GM12801 (cell line): ENCODE measurements around the gene MAML3.

ENCODE experiments used
- CTCF ChIP-seq: IDR thresholded peaks from one replicate; pipeline ENCODE4 v1.5.1; 2011; ENCODE audit warnings: control low read depth; ENCODE audit not compliant: insufficient read length; ENCODE audit errors: extremely low read depth

MAML3 gene

GRCh38 chr4:139764686-139765310 is 389.2 kb downstream of the MAML3 start:
- no peak for TF ChIP-seq CTCF

DNA sequence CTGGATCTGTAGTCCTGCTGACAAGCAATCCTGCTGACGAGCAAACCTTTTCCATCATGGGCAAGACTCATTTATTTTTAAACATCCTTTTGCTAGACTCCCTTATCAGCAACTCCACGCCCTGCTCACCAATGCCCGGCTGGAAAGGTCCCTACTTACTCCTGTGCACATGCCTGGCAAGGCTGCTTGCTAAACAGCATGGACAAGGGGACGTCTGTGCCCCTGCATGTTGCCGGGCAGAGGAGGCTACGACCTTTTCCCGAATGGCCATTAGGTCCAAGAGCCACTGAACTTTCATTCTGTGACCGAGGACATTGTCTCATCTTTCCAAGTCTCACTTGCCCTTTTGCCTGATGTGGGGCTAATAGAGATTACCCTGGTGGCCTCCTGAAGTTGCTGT is 389.8 kb downstream of the MAML3 start:
- no peak for TF ChIP-seq CTCF

DNA sequence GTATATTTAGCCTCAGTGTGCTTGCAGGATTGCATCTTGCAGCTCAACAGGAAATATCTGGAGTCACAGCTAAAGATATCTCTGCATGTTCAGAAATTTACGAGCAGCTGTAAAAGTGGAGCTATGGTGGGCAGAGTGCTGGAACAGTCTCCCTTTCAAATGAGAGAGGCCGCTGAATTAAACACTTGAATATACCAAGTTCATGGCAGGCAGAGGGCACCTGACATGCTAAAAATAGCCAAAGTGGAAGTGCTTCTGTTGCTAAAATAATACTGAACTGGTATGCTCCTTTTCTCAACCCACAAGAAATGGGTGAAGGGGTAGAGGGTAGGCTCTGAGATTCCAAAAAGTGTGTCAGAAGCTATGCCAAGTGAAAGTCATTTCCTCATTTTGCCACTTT is 390.3 kb downstream of the MAML3 start:
- TF ChIP-seq CTCF, result no peak

GRCh38 chr4:139763205-139763604 is 390.8 kb downstream of the MAML3 start:
- TF ChIP-seq CTCF, result no peak

GRCh38 chr4:139762720-139763119 is 391.3 kb downstream of the MAML3 start:
- TF ChIP-seq CTCF, result no peak

DNA sequence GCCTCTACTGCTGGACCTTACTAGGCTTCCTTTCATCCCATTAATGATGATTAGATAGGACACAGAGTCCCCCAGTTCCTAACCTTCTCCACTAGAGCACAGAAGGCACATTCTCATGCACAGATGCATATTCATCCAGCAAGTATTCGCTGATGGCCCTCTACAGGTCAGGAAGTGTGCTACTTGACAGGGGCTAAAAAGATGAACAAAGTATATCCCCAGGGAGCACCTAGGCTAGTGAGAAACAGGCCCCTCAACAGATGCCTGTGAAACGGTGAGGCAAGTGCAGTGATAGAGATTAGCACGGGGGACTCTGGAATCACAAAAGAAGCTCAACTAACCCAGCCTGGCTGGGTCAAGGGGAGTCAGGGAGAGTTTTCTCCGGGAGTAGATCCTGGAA is 392.5 kb downstream of the MAML3 start:
- TF ChIP-seq CTCF, result no peak

DNA sequence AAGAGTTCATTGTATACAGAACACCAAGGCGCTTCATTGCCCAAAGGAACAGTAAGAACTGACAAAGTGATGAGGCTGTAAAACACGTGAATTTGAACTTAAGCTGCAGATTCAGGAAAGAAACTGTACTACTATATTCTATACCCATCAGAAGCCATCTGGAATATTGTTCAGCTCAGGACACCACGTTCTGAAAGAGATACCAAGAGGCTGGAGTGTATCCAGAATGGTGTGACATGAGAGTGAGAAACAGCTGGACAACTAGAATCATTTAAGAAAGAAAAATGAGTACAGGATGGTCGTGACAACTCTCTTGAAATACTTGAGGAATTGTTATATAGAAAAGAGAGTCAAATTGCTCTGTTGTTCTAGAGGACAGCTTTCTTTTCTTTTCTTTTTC is 393.4 kb downstream of the MAML3 start:
- no peak for TF ChIP-seq CTCF
